Astrocyte (in vitro differentiated cells and primary cell): Measurements from ENCODE around the gene BUB1B.
"Not testable (repeated sequence)": the region's sequence is repeated elsewhere in the genome, so short reads cannot be mapped to it uniquely, and the experiment has no call there.

Source experiments
- CTCF ChIP-seq: IDR thresholded peaks from 2 replicates; pipeline ENCODE4 v1.5.1; 2011; ENCODE audit warnings: low read depth, mild to moderate bottlenecking, inconsistent platforms, low read length, moderate library complexity; ENCODE audit not compliant: insufficient read depth
- EZH2 ChIP-seq: IDR thresholded peaks from 2 replicates; pipeline ENCODE4 v1.6.1; 2012; ENCODE audit warnings: mild to moderate bottlenecking, low read length, inconsistent platforms; ENCODE audit not compliant: insufficient read depth

- not testable (repeated sequence) for TF ChIP-seq CTCF, EZH2
Measured at GRCh38 chr15:40138201-40138570, 22.7 kb upstream of the BUB1B start.
